Aorta (tissue), 5 donors: Measurements from ENCODE around the gene CCDC6. TPM values are rescaled to one million over a fixed set of nuclear protein-coding genes. Genes with fewer than 3 reads are reported as not detected.

Experiments
- ATAC-seq: fragments of 200-7000 bp; cut with Tn5 transposase; one replicate; pipeline ENCODE4 v1.9.1; 2022; ENCODE audit warnings: moderate library complexity; ENCODE audit not compliant: low FRiP score
- DNase-seq, 2 donors: peaks; one replicate each; pipeline ENCODE4 v3.0.0-alpha.2; 2020
- H3K27ac ChIP-seq, 2 donors: one replicate each; pipeline ENCODE4 v1.5.1; 2013; ENCODE audit warnings: low read length in 2 of 2, mild to moderate bottlenecking in 2 of 2, moderate library complexity in 2 of 2, control low read depth in 1 of 2, inconsistent platforms in 1 of 2, low read depth in 1 of 2
- H3K27me3 ChIP-seq, 2 donors: one replicate each; pipeline ENCODE4 v1.6.1; 2013; ENCODE audit warnings: control low read depth in 1 of 2, low read length in 1 of 2, mild to moderate bottlenecking in 1 of 2, moderate library complexity in 1 of 2; ENCODE audit not compliant: insufficient read depth in 2 of 2, control insufficient read depth in 1 of 2
- H3K36me3 ChIP-seq, 2 donors: one replicate each; pipeline ENCODE4 v1.6.1; 2013; ENCODE audit warnings: control low read depth in 1 of 2, low read length in 1 of 2, mild to moderate bottlenecking in 1 of 2; ENCODE audit not compliant: insufficient read depth in 2 of 2, control insufficient read depth in 1 of 2
- H3K4me1 ChIP-seq, 2 donors: one replicate each; pipeline ENCODE4 v1.6.1; 2013; ENCODE audit warnings: low read length in 2 of 2, control low read depth in 1 of 2, mild to moderate bottlenecking in 1 of 2, moderate library complexity in 1 of 2; ENCODE audit not compliant: insufficient read depth in 2 of 2, control insufficient read depth in 1 of 2
- H3K4me3 ChIP-seq, 2 donors: one replicate each; pipeline ENCODE4 v1.5.1; 2013; ENCODE audit warnings: low read length in 2 of 2, control low read depth in 1 of 2, mild to moderate bottlenecking in 1 of 2
- H3K9me3 ChIP-seq: one replicate; pipeline ENCODE4 v1.6.1; 2013; ENCODE audit warnings: mild to moderate bottlenecking, low read length; ENCODE audit not compliant: control insufficient read depth
- WGBS, 2 donors: extraction: QIAGEN DNeasy Blood & Tissue Kit; methylation state at CpG; one replicate each; pipeline ENCODE4 v1.1.7; 2013; 5-methylcytosine and 5-hydroxymethylcytosine counted together
- intact Hi-C, 2 donors: fragments of 100-400 bp; cut with DNase I; formaldehyde crosslinking; loops; one replicate each; pipeline versions ENCODE4 v1.14.2 to v1.15.0; 2022
- polyA plus RNA-seq, 2 donors: library from polyadenylated mRNA; stranded (reverse); fragments of 200-250 nt; gene quantifications; one replicate each; pipeline ENCODE4 v1.2.3, GENCODE V29; 2013
- total RNA-seq, 2 donors: library from RNA; stranded (reverse); fragmentation: NEBNext Ultra II Directional; extraction: Animal tissue kit (Norgen Biotek cat#: 25700); gene quantifications; one replicate each; pipeline ENCODE4 v1.2.1, GENCODE V29; 2021
- donor health status: healthy with polysubstance abuse.
- donor health status: Bipolar disorder and iron deficiency.
- donor health status: DM: no; HTN: no; CAD: no.
- donor health status: DM: no; HTN: no; CAD: no.
- donor health status: DM: yes; HTN: yes; CAD: no.

Gene CCDC6
- total and polyA plus RNA-seq, 4 donors: 21.8 to 90.0 (median 51.7) TPM

DNA sequence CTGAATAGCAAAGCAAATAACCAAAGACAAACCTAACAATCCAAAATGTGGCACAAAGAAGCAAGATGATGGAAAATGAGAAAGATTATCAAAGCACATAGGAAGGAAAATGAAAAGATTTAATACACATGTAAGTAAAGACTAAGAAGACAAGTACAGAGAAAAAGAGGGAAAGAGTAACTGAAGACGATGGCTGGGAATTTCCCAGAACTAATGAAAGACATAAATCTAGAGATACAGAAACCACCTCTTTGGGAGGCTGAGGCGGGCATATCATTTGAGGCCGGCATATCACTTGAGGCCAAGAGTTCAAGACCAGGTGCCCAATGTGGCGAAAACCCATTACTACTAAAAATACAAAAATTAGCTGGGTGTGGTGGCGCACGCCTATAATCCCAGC is 46.8 kb downstream of the CCDC6 start:
- Histone ChIP-seq H3K4me3 (no peak overlapping the region), H3K27ac (no peak overlapping the region), H3K4me1 (peaks cover 4 to 8% of the 10 kb centered on the region in 2 donors), H3K27me3 (no peaks in the 10 kb centered on the region), H3K36me3 (no peaks in the 10 kb centered on the region), H3K9me3 (no peaks in the 10 kb centered on the region)
- 94 to 95% methylated on average over 6 of the region's 6 CpGs for WGBS, 2 donors
- intact Hi-C loops: loop anchor here in 1 of 2 donors (5.0 kb wide), 1 partner anchor 43 kb away; no protein-coding TSS in a partner anchor
- ATAC-seq (no peak), DNase-seq (no peak)

DNA sequence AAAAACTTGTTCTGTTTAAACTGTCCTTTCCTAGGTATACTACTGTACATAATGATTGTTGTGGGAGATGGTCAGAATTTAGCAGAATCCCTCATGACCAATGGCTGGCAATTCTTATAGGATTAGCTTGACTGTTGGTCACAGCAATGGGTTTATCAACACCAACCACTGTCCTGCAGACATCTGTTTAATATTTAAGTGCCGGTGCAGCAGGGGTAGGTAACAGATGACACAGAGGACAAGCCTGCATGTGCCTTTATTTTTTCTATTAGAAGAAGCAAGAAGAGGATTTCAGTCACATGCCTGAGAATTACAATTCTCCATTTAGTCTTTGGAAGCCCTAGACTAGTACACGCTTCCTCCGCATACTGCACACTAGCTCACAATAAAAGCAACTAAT is 48.4 kb downstream of the CCDC6 start:
- H3K4me3 ChIP-seq: no peak overlapping the region
- DNase-seq (no peak), ATAC-seq (no peak)
- no peaks in the 10 kb centered on the region for H3K36me3 ChIP-seq
- no peaks in the 10 kb centered on the region for H3K27me3 ChIP-seq
- intact Hi-C loops: loop anchor here in 1 of 2 donors (5.0 kb wide), 1 partner anchor 44 kb away; no protein-coding TSS in a partner anchor
- H3K9me3 ChIP-seq: no peaks in the 10 kb centered on the region
- H3K27ac ChIP-seq: no peak overlapping the region
- peaks cover 2 to 8% of the 10 kb centered on the region in 2 donors for H3K4me1 ChIP-seq
- 92 to 96% methylated on average over 3 of the region's 3 CpGs for WGBS, 2 donors

DNA sequence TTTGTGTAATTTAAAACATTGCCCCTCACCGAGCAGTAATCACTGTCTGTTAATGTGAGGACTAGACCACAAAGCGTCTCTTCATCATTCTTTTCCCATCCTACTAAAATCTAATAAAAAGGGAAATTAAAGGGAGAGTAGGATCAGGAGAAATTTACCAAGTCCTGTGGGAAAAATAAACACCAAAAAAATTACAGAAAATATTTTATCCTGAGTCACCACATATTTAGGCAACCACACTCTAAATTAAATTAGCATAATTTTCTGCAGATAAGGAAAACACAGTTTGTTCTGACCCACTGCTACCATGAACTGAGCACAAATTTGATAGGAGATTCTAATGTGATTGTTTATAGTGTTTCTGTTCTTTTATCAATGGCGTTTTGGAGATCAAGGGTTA is 49.3 kb downstream of the CCDC6 start:
- Histone ChIP-seq H3K27ac (no peak overlapping the region), H3K27me3 (no peaks in the 10 kb centered on the region), H3K4me3 (no peak overlapping the region), H3K9me3 (no peaks in the 10 kb centered on the region), H3K4me1 (peaks cover 2 to 11% of the 10 kb centered on the region in 2 donors), H3K36me3 (no peaks in the 10 kb centered on the region)
- intact Hi-C loops: loop anchor here in 1 of 2 donors (5.0 kb wide), 1 partner anchor 45 kb away; no protein-coding TSS in a partner anchor
- WGBS, 2 donors: 53 to 58% methylated on average over 3 of the region's 3 CpGs
- DNase-seq: no peak
- no peak for ATAC-seq

DNA sequence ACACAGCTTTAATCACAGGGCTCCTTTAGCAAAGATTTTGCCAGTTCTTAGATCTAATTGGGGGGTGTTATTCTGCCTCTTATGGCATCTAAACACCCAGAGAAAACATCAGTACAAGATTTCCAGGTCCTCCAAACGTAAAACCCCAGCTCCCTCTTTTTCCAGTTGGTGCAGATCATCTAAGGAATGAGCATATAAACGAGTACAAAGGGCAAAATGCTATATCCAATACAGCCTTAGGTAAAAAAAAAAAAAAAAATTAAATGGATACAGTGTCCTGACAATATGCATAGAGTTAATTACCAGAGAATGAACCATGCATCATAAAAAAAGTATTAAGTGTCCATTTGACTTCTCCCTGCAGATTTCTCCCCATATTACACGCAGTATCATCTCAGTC is 50.3 kb downstream of the CCDC6 start:
- peaks cover 2 to 11% of the 10 kb centered on the region in 2 donors for H3K4me1 ChIP-seq
- no peak for DNase-seq
- no peak overlapping the region for H3K27ac ChIP-seq

DNA sequence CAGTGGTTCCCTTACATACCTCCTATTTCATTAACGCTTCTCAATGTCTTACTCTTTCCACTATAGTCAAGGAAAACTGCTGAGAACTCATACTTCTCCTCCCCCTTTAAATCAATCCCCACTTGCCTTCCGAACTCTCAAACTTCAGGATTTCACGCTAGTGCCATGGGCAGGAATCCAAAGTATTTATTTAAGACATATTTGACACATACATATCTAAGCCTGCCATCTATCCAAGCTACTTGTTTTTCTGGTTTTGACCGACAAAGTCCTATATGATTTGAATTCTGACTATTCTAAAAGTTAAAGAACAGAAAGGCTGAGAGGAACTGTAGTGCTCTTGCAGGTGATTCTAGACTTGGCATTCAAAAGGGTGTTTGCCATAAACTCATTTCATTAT is 51.8 kb downstream of the CCDC6 start:
- Histone ChIP-seq H3K4me3 (no peak overlapping the region), H3K27me3 (no peaks in the 10 kb centered on the region), H3K36me3 (no peaks in the 10 kb centered on the region), H3K4me1 (peaks cover 2 to 11% of the 10 kb centered on the region in 2 donors), H3K27ac (no peak overlapping the region), H3K9me3 (no peaks in the 10 kb centered on the region)
- intact Hi-C loops: no loop called here
- WGBS, 2 donors: 54 to 58% methylated on average over 4 of the region's 4 CpGs
- no peak for ATAC-seq
- DNase-seq: no peak

More for the DNA sequence above, 50.3 kb downstream of the CCDC6 start:
- 43 to 50% methylated on average over 3 of the region's 3 CpGs for WGBS, 2 donors
- H3K36me3 ChIP-seq: no peaks in the 10 kb centered on the region
- no peaks in the 10 kb centered on the region for H3K9me3 ChIP-seq
- intact Hi-C loops: loop anchor here in 1 of 2 donors (5.0 kb wide), 1 partner anchor 46 kb away; no protein-coding TSS in a partner anchor
- H3K4me3 ChIP-seq: no peak overlapping the region
- ATAC-seq: no peak
- H3K27me3 ChIP-seq: no peaks in the 10 kb centered on the region

DNA sequence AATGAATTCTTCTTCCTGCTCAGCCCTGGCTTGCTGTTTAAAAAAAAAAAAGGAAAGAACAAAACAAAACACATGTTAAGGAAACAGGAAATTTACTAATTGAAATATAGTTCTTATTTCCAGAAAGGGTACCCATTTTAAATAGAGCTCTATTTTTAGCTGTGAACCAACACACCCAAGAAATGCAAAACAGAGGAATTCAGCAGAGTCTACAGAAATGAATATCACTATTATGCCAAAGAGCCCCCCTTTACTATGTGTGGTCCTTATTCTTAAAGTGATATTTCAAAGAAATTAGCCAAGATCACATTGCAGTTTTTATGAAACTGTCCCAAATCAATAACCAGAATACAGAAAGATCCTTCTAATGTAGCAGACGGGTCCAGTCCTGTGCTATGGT is 53.7 kb downstream of the CCDC6 start:
- H3K36me3 ChIP-seq: no peaks in the 10 kb centered on the region
- intact Hi-C loops: no loop called here
- no peak overlapping the region for H3K27ac ChIP-seq
- H3K9me3 ChIP-seq: no peaks in the 10 kb centered on the region
- ATAC-seq (no peak), DNase-seq (no peak)
- no peaks in the 10 kb centered on the region for H3K27me3 ChIP-seq
- peaks cover 2 to 11% of the 10 kb centered on the region in 2 donors for H3K4me1 ChIP-seq
- 80 to 87% methylated on average over 1 of the region's 1 CpG for WGBS, 2 donors
- H3K4me3 ChIP-seq: no peak overlapping the region

DNA sequence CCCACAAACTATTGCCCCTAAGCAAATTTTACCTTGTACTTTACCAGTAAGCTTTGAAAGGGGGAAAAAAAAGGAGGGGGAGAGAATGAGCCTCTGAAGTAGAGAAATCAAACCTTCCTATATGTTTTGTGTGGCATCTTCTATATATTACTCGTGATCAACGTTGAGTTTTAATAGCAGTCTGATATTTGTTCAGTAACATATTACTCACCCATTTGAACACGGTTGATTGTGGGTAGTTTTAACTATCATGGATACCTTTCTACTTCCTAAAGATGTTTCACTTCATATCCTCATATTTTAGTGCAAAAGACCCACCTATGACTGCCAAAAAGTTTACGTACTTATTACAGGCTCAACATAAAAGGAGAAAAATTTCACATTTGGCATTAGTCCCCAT is 54.5 kb downstream of the CCDC6 start:
- WGBS, 2 donors: 55 to 70% methylated on average over 4 of the region's 4 CpGs
- H3K4me3 ChIP-seq: no peak overlapping the region
- intact Hi-C loops: no loop called here
- no peak overlapping the region for H3K27ac ChIP-seq
- ATAC-seq (no peak), DNase-seq (no peak)
- no peaks in the 10 kb centered on the region for H3K36me3 ChIP-seq
- H3K27me3 ChIP-seq: no peaks in the 10 kb centered on the region
- peaks cover 2 to 11% of the 10 kb centered on the region in 2 donors for H3K4me1 ChIP-seq
- no peaks in the 10 kb centered on the region for H3K9me3 ChIP-seq

DNA sequence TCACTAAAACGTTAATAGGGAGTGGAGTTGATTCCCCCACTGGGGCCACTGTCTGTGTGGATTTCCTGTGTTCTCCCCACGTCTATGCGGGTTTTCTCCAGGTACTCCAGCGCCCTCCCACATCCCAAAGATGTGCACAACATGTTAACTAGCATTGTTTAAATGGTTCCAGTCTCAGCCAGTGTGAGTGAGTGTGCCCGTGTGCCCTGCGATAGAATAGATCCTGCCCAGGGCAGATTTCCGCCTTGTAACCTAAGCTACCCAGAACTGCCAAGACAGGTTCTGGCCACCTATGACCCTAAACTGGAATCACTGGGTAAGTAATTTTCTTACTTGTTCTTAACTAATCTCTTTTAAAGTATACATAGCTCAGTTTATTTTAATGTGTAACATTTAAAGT is 58.5 kb downstream of the CCDC6 start:
- Histone ChIP-seq H3K4me3 (no peak overlapping the region), H3K36me3 (no peaks in the 10 kb centered on the region), H3K27me3 (no peaks in the 10 kb centered on the region), H3K9me3 (no peaks in the 10 kb centered on the region), H3K4me1 (peaks cover 0 to 4% of the 10 kb centered on the region in 2 donors), H3K27ac (no peak overlapping the region)
- intact Hi-C loops: no loop called here
- no peak for DNase-seq
- no peak for ATAC-seq
- WGBS, 2 donors: 70 to 86% methylated on average over 7 of the region's 7 CpGs

DNA sequence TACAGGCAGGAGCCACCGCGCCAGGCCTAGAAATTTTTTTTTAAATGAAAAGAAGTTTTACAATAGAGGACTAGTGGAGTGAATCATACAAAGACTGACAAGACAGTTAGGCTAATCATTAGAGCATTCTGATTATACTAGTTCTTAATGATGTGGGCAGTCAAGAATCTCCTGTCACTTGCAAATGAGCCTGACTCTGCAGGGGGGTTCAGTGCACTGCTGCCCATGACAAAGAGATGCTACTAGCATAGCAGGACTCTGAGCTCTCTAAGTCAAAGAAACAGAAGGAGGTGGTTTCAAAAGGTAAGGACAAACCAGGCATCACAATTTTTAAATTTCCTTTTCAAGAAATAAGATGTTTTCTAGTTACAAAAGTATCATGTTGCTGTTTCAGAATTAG is 59.0 kb downstream of the CCDC6 start:
- intact Hi-C loops: no loop called here
- Histone ChIP-seq H3K9me3 (no peaks in the 10 kb centered on the region), H3K4me3 (no peak overlapping the region), H3K27me3 (no peaks in the 10 kb centered on the region), H3K27ac (no peak overlapping the region), H3K36me3 (no peaks in the 10 kb centered on the region), H3K4me1 (peaks cover 0 to 2% of the 10 kb centered on the region in 2 donors)
- WGBS, 2 donors: 77 to 90% methylated on average over 2 of the region's 2 CpGs
- no peak for ATAC-seq
- no peak for DNase-seq
